KBM-7 (cell line): ENCODE data around the gene ADAM30.

ENCODE experiments used
- DNase-seq: peaks from one replicate; pipeline ENCODE4 v3.0.0-alpha.2; 2015
- in situ Hi-C: fragments of 300-500 bp; cut with MboI; formaldehyde crosslinking; loops from 2 replicates; pipeline ENCODE4 v1.14.3; 2020; ENCODE audit warnings: low sequenced_read_pairs, low pct_unique_long_range_greater_than_20kb, mixed read lengths

Gene ADAM30

GRCh38 chr1:119910618-119911017 lies 14.3 kb upstream of the ADAM30 start:
- peak; percentile 37 for DNase-seq
- in situ Hi-C loops = no loop called here

- DNase-seq = peak; percentile 3
- in situ Hi-C loops = no loop called here
These were observed 13.7 kb upstream of the ADAM30 start for GRCh38 chr1:119909890-119910596.

DNA sequence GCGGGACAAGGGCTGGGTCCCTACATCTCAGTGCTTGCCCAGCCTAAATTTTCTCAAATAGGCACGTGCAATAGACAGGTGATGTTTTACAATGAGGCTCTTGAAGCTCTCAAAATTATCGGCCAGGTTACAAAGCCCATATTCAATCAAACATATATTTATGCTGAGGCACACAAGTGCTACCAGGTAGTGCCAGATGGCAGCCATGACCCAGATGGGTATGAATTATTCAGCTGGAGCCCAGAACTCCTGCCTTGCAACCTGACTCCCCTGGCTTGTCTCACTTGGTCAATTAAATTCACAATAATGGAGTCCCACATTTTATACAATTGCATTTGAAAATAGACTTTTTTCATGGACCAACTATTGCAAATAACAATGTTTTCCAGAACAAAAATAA lies 12.3 kb upstream of the ADAM30 start:
- in situ Hi-C loops = no loop called here
- DNase-seq = no peak

- in situ Hi-C loops = no loop called here
These were observed 10.8 kb upstream of the ADAM30 start for GRCh38 chr1:119906927-119907652.

DNA sequence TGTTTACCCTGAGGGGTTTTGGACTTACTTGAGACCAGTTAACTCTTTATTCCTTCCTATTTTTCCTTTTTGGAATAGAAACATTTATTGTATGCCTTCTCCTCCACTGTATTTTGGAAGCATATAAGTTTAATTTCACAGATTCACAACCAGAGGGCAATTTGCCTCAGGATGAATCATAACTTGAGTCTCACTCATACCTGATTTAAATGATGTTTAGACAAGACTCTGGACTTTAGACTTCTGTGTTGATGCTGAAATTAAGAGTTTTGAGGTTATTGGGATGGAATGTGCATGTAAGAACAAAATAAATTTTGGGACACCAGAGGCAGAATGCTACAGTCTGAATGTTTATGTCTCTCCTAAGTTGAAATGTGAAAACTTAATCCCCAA lies 7.1 kb upstream of the ADAM30 start:
- in situ Hi-C loops = no loop called here
- no peak for DNase-seq

More at GRCh38 chr1:119906927-119907652, 10.8 kb upstream of the ADAM30 start:
- DNase-seq = no peak

GRCh38 chr1:119902775-119903442 lies 6.6 kb upstream of the ADAM30 start:
- in situ Hi-C loops = no loop called here
- DNase-seq = no peak

DNA sequence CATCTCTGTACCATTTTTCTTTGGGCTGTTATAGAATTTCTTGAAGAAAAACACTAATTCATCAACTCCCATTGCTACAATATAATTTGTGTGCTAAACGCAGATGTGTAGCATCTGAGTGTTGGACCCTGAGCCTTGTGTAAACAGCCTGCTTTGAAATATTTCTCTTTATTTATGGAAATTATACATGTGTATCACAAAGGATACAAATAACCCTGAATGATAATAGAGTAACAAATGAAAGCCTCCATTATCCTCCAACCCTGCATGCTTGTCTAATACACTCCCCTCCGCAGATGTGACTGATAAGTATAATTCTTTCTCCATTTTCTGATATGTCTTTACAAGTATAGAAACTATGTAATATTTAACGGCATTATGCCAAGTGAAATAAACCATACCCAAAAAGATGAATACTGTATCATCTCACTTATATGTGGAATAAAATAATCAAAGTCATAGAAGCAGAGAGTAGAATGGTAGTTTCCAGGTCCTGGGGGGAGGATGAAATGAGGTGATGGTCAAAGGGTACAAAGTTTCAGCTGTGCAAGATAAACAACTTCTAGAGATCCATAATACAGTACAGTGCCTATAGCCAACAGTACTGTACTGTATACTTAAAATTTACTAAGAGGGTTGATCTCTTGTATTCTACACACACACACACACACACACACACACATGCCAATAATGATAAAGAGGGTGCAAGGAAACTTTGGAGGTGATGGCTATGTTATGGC lies 2.8 kb upstream of the ADAM30 start:
- in situ Hi-C loops = no loop called here
- DNase-seq = no peak

DNA sequence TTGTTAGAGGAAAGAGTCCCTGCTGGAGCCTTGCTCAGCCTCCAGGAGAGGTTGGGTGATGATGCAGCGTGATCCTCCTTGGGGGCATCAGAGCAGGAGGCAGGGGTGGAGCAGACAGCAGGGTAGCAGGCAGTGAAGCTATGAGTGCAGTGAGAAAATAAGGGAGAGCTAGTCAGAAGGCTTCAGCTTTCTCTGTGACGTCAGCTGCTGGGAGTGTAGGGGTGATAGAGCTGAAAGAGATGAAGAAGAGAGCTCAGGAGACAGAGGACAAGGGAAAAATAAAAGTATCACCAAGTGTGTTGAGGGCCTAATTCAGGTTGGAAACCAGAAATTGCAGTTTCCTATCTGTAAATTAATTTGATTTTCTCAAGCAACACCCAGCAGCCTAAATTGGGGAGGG lies 2.2 kb upstream of the ADAM30 start:
- in situ Hi-C loops = no loop called here
- DNase-seq = no peak

GRCh38 chr1:119895102-119895501 lies 1.2 kb downstream of the ADAM30 start:
- in situ Hi-C loops = no loop called here
- no peak for DNase-seq

DNA sequence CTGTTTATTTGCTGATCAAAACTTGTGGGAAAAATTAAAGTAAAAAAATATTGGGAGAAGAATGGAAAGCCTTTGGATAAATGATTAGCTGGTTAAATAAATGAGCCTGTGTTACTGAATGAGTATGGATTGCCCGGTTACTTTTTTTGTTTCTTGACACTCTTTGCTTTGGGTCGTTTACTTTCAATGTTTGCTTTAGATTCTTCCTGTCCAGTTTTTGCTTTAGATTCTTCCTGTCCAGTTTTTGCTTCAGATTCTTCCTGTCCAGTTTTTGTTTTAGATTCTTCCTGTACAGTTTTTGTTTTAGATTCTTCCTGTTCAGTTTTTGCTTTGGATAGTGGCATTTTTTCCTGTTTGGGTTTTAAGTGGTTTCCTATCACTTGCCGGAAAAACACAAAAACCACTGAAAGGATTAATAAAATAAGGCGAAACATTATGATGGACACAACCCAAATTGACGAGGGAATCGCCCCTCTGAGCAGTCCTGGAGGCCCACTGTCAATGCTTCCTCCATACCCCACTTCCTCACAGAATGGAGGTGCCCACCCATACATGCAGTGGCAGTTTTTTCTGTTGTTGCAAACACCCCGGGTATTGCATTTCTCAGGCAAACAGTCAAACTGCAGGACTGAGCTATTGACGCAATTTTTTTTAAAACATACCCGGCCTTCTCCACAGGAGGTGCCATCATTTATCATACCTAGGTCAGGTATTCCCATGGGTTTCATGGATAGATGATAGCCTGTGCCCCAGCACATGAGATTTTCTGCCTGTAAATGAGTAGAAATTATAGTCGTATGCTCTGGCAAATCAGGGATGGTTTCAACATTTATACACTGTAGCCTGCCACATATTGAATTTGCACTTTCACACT lies 2.3 kb downstream of the ADAM30 start:
- in situ Hi-C loops = no loop called here
- no peak for DNase-seq

GRCh38 chr1:119893238-119893791 lies 3.0 kb downstream of the ADAM30 start:
- in situ Hi-C loops = no loop called here
- DNase-seq = peak; percentile 30

GRCh38 chr1:119891386-119891785 lies 4.9 kb downstream of the ADAM30 start:
- DNase-seq = no peak

DNA sequence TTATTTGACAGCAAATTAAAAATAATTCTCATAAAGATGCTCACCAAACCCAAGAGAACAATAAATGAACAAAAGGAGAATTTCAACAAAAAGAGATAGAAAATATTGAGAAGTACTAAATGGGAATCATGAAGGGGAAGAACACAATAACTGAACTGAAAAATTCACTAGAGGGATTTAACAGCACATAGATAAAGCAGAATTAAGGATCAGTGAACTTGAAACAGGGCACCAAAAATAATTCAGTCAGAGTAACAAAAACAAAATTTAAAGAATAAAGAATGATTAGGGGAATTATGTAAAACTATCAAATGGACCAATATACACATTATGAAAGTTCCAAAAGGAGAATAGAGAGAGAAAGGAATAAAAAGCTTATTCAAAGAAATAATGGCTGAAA lies 7.8 kb downstream of the ADAM30 start:
- in situ Hi-C loops = no loop called here
- no peak for DNase-seq

More at GRCh38 chr1:119891386-119891785, 4.9 kb downstream of the ADAM30 start:
- in situ Hi-C loops = no loop called here

- in situ Hi-C loops = no loop called here
- no peak for DNase-seq
These were observed 8.9 kb downstream of the ADAM30 start for GRCh38 chr1:119887427-119887826.

GRCh38 chr1:119885903-119886783 lies 10.2 kb downstream of the ADAM30 start:
- in situ Hi-C loops = no loop called here
- peak; percentile 65 for DNase-seq

- no peak for DNase-seq
- in situ Hi-C loops = no loop called here
These were observed 11.6 kb downstream of the ADAM30 start for GRCh38 chr1:119884711-119885110.

GRCh38 chr1:119883826-119884225 lies 12.5 kb downstream of the ADAM30 start:
- in situ Hi-C loops = no loop called here

More at GRCh38 chr1:119883826-119884225, 12.5 kb downstream of the ADAM30 start:
- DNase-seq = no peak
